OCI-LY7 (cell line): ENCODE measurements around the gene SPRED2. TPM values are rescaled to one million over a fixed set of nuclear protein-coding genes. Genes with fewer than 3 reads are reported as not detected.

Experiments
- BruUV-seq: library from RNA; stranded (reverse); fragments of 400-500 nt; replicated peaks from 2 replicates; lab custom pipeline; 2021; lab: Mats Ljungman, UMichigan
- CTCF ChIA-PET: fragments of 300-600 bp; sonication (Branson Sonifier 250); formaldehyde crosslinking; loops from one replicate; lab custom pipeline; 2022; ENCODE audit warnings: antibody characterized with exemption; ENCODE audit not compliant: unreplicated experiment; lab: Charles Lee
- POLR2A ChIA-PET: fragments of 300-600 bp; sonication (Branson Sonifier 250); formaldehyde crosslinking; loops from one replicate; lab custom pipeline; 2022; ENCODE audit warnings: antibody characterized with exemption; lab: Charles Lee
- DNase-seq: peaks from one replicate; pipeline ENCODE4 v3.0.0-alpha.2; 2015; ENCODE audit warnings: low spot score
- H2AFZ ChIP-seq: fragments of 200-600 bp; sonication (generic), shearing (Covaris generic); 2 replicates; pipeline ENCODE4 v1.6.1; 2014; ENCODE audit warnings: mild to moderate bottlenecking, antibody characterized with exemption, low read length, moderate library complexity
- H3K27ac ChIP-seq: fragments of 200-600 bp; sonication (generic); 2 replicates; pipeline ENCODE4 v1.5.1; 2014; ENCODE audit warnings: mixed run types, low read depth, mild to moderate bottlenecking, moderate library complexity, low read length, inconsistent platforms; ENCODE audit not compliant: poor library complexity, severe bottlenecking
- H3K36me3 ChIP-seq: fragments of 200-600 bp; sonication (generic); 2 replicates; pipeline ENCODE4 v1.6.1; 2014; ENCODE audit warnings: mild to moderate bottlenecking, antibody characterized with exemption, low read length, moderate library complexity, mixed read lengths; ENCODE audit not compliant: insufficient read depth
- H3K4me1 ChIP-seq: fragments of 200-600 bp; sonication (generic); 2 replicates; pipeline ENCODE4 v1.5.1; 2014; ENCODE audit warnings: mild to moderate bottlenecking, low read length; ENCODE audit not compliant: insufficient read depth, poor library complexity, severe bottlenecking
- H3K4me2 ChIP-seq: fragments of 200-600 bp; sonication (generic); 2 replicates; pipeline ENCODE4 v1.6.1; 2014; ENCODE audit warnings: mild to moderate bottlenecking, low read length
- H3K4me3 ChIP-seq: fragments of 200-600 bp; sonication (generic); 2 replicates; pipeline ENCODE4 v1.5.1; 2014; ENCODE audit warnings: mild to moderate bottlenecking, low read depth, low read length; ENCODE audit not compliant: poor library complexity, severe bottlenecking
- H3K79me2 ChIP-seq: fragments of 200-600 bp; sonication (generic); 2 replicates; pipeline ENCODE4 v1.6.1; 2016; ENCODE audit warnings: low read depth, mild to moderate bottlenecking, low read length, moderate library complexity, mixed read lengths; ENCODE audit not compliant: insufficient read depth
- H3K9me2 ChIP-seq: fragments of 200-600 bp; sonication (generic); 2 replicates; pipeline ENCODE4 v1.6.1; 2016; ENCODE audit warnings: mild to moderate bottlenecking, low read length, mixed read lengths; ENCODE audit not compliant: insufficient read depth
- H3K9me3 ChIP-seq: fragments of 200-600 bp; sonication (generic); 2 replicates; pipeline ENCODE4 v1.6.1; 2014; ENCODE audit warnings: mild to moderate bottlenecking, mixed run types, low read length, mixed read lengths
- H4K20me1 ChIP-seq: fragments of 200-600 bp; sonication (generic); 2 replicates; pipeline ENCODE4 v1.6.1; 2014; ENCODE audit warnings: mild to moderate bottlenecking, antibody characterized with exemption, low read length, moderate library complexity, mixed read lengths; ENCODE audit not compliant: insufficient read depth
- CTCF ChIP-seq: fragments of 200-600 bp; sonication (generic); conservative IDR thresholded peaks from 2 replicates; pipeline ENCODE4 v1.5.1; 2014; ENCODE audit warnings: mild to moderate bottlenecking, antibody characterized with exemption, low read length, moderate library complexity, mixed read lengths
- EZH2phosphoT487 ChIP-seq: fragments of 200-600 bp; sonication (generic); IDR thresholded peaks from 2 replicates; pipeline ENCODE4 v1.6.1; 2018; ENCODE audit warnings: low read depth, borderline replicate concordance, mild to moderate bottlenecking, mixed run types, antibody characterized with exemption, low read length, moderate library complexity, mixed read lengths
- intact Hi-C: fragments of 100-400 bp; cut with micrococcal nuclease; formaldehyde crosslinking; loops from one replicate; pipeline ENCODE4 v1.10.0; 2022; ENCODE audit not compliant: unreplicated experiment
- total RNA-seq, 2 experiments: library from RNA; depleted of rRNA in 1 of 2; stranded (reverse); fragments of >200 nt in 1 of 2; shearing (Covaris generic) in 1 of 2; gene quantifications; 2 replicates each; pipeline ENCODE4 v1.2.3, GENCODE V29; 2014 to 2022

The SPRED2 gene
- total RNA-seq, 2 experiments from 2014 or later, result 8.0 to 49.1 TPM

- Histone ChIP-seq H3K4me3 (no peak overlapping the region), H3K79me2 (peaks cover 87% of the 10 kb centered on the region), H3K27ac (no peak overlapping the region), H2AFZ (no peak overlapping the region), H3K36me3 (no peaks in the 10 kb centered on the region; the same call in 1 of the 2 replicates), H3K4me2 (peak overlapping the region; percentile 60), H4K20me1 (no peaks in the 10 kb centered on the region), H3K9me3 (no peaks in the 10 kb centered on the region), H3K9me2 (no peaks in the 10 kb centered on the region), H3K4me1 (peaks cover 95% of the 10 kb centered on the region)
- BruUV-seq, result no TSS peak
- intact Hi-C loops, result no loop called here
- ChIA-PET POLR2A (interaction anchor here (0.7 to 4.0 kb wide), 7 partner anchors 8 to 878 kb away, joined by 3 to 21 read pairs (median 4); no protein-coding TSS in a partner anchor), CTCF (interaction anchor here (2.5 kb wide), 1 partner anchor 8 kb away, joined by 11 read pairs; no protein-coding TSS in a partner anchor)
- TF ChIP-seq CTCF, result no peak
- TF ChIP-seq EZH2phosphoT487, result no peak
- DNase-seq, result no peak
These were observed 73.6 kb downstream of the SPRED2 start for GRCh38 chr2:65358678-65359400.

- BruUV-seq, result no TSS peak
- Histone ChIP-seq H3K9me2 (no peaks in the 10 kb centered on the region), H2AFZ (no peak overlapping the region), H3K9me3 (no peaks in the 10 kb centered on the region), H3K36me3 (no peaks in the 10 kb centered on the region; the same call in 1 of the 2 replicates), H4K20me1 (no peaks in the 10 kb centered on the region), H3K4me1 (peaks cover 95% of the 10 kb centered on the region), H3K4me3 (peak overlapping the region; percentile 5), H3K4me2 (peak overlapping the region; percentile 60), H3K79me2 (peaks cover 87% of the 10 kb centered on the region), H3K27ac (peak overlapping the region; percentile 36)
- ChIA-PET POLR2A (interaction anchor here (0.7 to 4.0 kb wide), 6 partner anchors 9 to 877 kb away, joined by 4 to 21 read pairs (median 10); no protein-coding TSS in a partner anchor), CTCF (interaction anchor here (1.5 kb wide), 1 partner anchor 25 kb away, joined by 4 read pairs; no protein-coding TSS in a partner anchor)
- TF ChIP-seq CTCF (no peak), EZH2phosphoT487 (no peak)
- intact Hi-C loops, result no loop called here
- DNase-seq, result no peak
These were observed 74.5 kb downstream of the SPRED2 start for GRCh38 chr2:65357959-65358294.
